HG03135 (cell line): ENCODE results near the gene C10orf90.

ENCODE experiments used
- ATAC-seq: cut with Tn5 transposase; IDR thresholded peaks from one replicate; pipeline ENCODE4 v1.9.1; 2021; ENCODE audit warnings: mild to moderate bottlenecking, moderate library complexity; ENCODE audit not compliant: unreplicated experiment

Gene C10orf90

DNA sequence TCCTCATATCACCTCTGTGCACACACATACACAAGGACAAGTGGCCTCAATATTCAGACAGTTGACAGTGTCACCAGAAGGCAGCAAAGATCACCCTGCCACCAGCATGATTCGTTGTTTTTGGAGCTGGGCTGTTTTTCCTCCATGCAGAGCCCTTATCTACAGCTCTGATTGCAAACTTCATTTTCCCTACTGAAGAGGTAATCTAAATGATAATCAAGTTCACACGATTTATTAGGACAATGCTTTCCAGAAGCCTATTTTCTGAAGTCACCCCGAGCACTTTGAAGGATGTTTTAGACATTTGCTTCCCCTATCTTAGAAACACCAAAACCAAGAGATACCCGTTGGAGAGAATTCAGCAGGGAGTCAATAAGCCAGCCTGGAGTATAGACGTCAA lies 236.3 kb downstream of the C10orf90 start:
- no peak for ATAC-seq

DNA sequence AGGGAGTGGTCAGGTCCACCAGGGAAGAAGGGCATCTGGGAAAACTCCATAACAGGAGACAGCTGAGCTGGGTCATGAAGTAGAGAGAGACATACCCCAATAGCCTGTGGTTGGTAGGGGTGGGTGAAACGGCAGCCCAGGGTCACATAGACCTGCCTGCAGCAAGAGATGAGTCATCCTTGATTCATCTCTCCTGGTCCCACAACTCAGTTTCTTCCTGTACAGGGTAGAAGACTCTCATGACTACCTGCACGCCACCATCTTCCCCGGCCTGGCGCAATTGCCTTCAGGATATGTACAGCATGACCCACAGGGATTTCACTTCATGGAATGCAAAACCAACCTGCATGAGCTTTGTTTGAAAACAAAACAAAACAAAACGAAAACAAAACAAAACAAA lies 237.1 kb downstream of the C10orf90 start:
- no peak for ATAC-seq

DNA sequence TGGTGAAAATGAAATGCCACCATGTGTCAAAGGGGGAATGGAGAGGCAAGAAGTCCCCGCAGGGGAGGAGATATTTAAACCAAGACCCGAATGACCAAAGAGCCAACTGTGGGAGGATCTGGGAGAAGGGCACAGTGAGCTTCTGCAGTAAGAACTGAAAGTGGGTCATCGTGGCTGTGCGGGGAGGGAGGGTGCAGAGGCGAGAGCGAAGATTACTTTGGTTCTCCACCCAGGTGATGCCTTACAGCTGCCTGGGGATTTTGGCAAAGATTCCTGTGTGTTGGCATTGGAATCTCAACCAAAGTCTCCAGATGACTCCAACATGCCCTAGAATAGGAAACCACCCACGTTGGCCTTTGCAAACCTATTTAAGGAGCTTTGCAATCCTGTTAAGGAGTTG lies 238.0 kb downstream of the C10orf90 start:
- ATAC-seq: no peak

DNA sequence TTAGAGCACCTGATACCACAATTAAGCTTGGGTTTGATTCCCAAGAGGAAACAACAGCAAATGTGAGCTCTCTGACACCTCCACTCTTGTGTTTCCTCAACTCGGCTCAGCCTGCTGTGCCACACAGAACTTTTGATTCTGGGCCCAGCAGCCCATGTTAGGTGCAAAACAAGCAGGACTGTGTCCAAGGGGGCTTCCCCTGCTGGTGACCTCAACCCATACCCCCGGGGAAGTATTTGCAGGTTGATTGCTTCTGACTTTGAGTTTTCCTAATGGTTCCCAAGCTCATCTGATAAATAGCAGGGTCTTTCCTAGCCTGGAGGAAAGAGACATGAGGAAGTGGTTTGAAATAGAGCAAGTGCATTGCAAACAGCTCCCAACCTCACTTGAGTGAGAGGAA lies 238.7 kb downstream of the C10orf90 start:
- ATAC-seq: no peak

DNA sequence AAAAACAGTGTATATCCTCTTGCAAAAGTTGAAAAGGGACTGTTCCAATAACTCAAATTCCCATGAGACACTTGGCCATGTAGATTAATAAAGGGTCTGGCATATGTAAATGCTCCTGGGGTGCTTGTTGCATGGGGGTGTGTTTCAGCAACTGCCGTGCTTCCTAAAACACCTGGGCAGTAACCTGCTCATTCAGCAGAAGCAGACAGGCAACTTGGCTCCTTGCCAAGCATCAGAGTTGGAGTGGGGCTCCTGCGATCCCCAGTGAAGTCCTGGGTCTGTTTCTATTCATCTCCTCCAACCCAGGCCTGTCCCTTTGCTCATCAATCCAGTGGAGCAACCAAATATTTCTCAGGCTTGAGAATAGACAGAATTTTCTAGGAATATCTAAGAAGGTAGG lies 240.0 kb downstream of the C10orf90 start:
- ATAC-seq: no peak

DNA sequence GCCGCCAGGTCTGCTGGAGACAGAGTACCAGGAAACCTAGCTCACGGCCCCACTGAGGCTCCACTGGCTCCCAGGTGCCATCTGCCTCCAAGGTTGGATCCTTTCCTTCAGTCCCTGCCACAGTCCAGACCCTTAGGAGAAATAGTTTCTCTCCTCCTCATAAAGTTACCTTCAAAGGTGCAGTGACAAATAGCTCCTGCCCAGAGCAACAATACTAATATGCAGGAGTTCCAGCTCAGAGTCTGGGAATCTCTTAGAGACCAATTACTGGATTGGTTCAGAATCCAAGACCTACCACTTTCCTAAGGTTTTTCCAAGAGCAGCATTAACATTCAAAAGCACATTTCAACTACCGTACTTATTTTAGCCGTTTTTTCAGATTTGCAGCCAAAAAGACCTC lies 241.2 kb downstream of the C10orf90 start:
- ATAC-seq: no peak

DNA sequence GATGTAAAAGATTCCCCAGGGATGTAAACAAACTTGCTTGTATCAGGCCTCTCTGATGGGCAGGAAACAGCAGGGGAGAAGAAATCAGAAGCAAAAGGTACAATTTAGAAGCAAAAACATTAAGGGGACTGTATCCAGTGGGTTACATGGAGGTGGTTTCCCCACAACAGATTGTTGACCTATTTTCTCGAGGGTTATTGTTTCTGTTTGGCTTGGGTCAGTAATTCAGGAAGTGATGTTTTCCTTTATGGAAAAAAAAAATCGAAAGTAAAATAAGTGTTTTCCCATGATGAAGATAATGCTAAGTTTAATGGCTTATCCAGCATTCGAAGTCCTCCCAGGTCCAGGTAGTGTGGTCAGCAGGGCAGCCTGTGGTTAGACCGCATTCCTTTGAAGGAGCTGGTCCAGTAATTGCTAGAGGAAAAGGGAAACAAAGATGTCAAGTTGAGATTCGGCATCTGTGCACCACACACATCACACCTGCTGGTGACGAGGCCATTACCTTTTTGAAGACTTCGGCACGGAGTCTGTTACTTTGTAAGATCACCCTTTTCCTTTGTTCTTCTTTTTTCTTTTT lies 244.9 kb downstream of the C10orf90 start:
- no peak for ATAC-seq

DNA sequence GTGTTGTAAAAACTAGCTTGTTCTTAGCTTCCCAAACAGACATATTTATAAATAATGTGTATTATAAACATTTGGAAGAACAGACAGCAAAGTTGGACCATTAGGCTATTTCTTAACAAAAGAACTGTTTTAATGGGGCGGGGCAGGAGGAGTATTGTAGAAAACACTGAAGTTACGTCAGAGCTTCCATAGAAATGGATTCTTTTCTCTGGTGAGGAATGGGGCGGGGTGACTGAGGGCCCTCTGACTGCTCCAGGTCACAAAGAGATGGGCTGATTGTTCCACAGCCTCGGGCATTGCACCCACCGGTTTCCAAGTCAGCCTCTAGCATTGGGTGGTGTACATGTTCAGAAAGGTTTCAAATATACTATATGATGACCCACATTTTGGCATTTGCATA lies 245.5 kb downstream of the C10orf90 start:
- ATAC-seq: no peak

DNA sequence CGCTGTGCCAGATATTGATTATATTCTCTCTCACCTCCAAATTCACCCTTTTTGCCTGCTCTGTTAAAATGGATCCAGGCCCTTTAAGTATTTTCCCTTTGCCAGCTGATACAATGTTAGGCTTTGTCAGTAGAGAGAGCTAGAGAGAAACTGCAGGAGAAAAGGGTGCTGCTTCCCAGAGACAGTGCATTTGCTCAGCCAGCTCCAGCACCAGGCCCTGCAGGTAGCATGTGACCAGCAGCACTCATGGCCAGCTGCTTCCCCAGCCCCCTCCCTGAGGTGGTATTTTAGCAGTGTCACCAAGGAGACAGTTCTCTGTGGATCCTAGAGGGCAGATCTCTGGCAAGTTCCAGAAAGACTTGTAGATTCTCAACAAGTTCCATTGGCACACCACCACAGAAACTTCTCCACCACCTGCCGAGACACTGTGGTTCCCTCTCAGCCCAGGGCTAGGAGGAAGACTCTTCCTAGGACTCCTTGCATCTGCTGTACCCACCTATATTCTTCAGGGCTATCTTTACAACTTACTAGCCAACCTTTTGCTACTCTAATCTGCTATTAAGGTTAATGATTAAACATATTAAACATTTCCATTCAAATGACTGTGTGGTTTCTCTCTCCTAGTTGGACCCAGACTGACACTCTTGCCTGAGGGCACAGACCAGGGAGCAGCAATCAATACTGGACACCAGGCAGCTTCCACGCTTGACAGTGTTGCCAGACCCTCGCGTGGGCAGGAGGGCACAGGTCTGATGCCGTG lies 246.6 kb downstream of the C10orf90 start:
- ATAC-seq: no peak

DNA sequence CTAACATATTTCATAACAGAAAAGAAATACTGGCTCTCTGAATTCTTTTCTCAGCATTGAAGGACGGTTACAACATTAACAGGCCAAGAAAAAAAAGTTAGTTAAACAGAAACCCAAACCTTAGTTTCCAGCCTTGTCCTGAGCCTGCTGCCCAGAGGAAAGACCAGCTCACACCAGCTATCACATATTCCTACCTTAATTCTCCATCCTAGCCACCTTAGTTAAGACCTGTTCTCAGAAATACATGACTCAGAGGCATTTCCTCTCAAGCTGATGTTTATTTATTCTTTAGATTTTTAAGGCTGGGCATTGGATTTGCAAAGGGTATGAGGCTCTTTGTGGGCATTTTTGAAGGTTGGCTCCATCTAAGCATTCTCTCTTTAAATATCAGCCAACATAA lies 247.9 kb downstream of the C10orf90 start:
- no peak for ATAC-seq

DNA sequence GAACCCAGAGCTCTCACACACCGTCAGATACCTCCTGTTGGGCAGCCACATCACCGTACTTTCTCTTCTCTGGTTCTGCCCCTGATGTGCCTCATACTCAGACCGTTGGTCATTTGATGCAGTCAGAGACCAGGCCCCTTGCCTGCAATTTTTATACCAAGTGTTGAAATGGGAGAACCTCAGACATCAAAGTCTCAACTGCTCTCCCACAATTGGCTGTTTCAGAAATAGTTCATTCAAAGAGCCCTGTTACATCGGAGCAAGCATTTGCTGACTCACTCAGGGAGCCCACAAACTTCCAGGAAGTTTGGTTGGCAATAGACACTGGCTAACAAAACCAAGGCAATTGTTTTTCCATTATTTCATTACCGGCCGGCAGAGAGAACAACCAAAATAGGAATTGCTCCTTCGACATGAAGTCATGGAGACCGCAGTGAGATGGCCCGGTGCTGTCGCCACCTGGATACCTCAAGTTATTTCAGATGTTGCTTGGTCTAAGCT lies 248.7 kb downstream of the C10orf90 start:
- no peak for ATAC-seq

DNA sequence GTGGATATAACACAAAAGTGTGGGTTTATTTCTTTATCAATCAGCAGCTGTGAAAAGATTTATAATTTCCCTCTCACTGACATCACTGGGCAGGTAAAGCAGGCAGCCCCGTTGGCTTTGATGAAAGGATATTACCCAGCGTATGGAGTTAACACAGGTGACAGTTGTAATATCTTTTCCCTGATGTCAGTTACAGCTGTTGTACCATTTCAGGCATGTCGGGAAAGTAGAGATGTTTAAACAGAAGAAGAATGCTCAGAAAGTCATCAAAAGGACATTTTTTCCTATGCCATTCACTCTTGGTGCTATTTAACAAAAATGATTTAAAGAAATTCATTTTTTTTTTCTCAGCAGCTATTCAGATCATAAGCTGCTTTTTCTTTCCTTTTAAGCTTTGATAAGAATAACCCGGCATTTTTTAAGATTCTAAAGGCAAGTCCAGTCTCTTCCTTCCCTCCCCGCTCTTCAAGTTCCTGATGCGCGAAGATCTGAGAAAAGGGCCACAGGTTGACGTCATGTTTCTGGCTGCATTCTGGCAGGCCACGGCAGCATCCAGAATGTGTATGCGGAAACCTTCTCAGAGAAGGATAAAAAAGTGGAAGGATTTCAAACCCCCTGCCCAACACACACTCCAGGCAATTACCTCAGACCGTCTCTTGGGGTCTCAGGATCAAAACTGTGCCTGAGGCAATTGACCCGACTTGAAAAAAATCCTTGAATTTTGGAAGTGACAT lies 249.8 kb downstream of the C10orf90 start:
- no peak for ATAC-seq

DNA sequence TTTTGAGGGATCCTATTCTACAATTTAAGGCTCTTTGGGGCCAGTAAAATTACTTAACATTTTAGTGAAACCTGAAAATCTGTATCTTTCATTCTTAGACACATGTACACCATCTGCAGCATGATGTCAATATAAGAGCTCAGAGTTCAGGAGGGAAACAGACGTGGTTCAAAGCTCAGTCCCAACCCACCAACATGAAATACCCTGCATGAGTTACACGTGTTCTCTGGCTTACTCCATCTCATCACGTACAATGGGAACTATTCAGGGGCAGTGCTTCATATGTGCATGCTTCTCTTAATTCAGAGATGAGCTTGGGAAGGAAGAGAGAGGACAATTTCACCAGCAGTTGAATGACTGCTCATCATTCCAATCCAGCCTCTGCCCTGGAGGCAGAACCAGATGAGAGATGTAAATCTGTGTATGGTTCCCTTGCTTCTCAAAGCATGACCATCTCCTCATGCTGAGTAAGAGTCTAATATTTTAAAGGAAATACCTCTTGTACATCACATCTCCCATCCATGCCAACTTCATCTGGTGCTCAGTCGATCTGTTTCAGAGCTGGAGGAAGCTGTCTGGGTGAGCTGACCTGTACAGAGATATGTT lies 253.2 kb downstream of the C10orf90 start:
- ATAC-seq: no peak

DNA sequence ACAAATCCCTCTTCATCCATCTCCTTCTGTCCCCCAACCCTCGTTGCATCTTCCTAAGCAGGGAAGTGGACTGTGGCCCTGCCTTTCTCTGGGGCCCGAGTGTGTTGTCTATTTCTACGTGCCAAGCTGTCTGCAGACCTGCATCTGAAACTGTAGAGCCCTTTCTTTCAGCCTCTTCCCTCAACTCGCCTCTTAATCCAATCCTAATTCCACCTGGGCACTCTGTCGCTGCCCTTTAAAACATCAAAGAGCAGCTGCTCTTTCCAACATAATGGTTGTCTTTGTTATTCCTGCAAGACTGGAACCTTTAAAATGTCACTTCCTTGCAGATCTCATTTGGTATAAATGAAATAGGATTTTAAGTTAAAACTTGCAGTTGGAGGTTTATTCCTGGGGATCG lies 260.7 kb downstream of the C10orf90 start:
- no peak for ATAC-seq

DNA sequence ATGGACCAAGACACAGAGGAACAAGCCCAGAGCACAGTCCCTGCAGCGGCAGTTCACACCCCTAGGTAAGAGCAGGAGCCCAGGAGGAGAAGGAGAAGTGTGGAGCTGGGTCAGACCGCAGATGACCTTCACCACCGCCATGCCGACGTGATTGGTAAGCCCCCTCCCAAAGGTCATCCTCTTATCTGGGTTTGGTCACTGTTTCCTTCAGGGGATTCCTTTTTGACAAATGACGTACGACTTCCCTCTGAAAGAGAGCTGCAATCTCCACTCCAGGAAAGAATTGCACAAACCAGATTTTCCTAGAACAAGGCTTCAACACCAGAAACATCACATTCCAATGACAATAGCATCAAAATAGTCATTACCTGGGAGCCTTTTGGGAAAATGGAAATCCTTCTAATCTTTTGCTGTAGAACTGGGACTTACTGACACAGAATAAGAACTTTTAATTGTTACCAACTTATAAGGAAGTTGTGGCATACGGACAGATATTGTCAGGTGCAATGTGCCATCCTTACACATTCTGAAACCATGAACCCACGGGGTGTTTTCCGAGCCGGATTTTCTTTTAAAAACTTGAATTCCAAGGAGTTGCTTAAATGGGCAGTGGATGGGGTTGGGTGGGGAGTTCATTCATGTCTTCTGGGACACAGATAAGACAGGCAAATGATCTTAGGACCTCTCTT lies 261.4 kb downstream of the C10orf90 start:
- no peak for ATAC-seq

DNA sequence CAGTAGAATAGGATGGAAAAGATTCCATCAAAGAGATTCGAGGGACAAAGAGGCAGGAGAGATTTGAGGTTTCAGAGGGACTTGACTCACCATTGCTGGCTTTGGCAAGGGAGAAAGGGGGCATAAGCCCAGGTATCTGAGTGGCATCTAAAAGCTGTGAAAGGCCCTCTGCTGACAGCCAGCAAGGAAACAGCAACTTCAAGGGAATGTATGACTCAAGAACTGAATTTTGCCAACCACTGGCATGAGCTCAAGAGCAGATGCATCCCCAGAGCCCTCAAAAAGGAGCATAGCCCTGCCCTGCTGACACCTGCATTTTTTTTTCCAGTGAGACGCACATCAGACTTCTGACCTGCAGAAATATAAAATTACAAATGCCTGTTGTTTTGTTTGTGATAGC lies 262.7 kb downstream of the C10orf90 start:
- no peak for ATAC-seq

DNA sequence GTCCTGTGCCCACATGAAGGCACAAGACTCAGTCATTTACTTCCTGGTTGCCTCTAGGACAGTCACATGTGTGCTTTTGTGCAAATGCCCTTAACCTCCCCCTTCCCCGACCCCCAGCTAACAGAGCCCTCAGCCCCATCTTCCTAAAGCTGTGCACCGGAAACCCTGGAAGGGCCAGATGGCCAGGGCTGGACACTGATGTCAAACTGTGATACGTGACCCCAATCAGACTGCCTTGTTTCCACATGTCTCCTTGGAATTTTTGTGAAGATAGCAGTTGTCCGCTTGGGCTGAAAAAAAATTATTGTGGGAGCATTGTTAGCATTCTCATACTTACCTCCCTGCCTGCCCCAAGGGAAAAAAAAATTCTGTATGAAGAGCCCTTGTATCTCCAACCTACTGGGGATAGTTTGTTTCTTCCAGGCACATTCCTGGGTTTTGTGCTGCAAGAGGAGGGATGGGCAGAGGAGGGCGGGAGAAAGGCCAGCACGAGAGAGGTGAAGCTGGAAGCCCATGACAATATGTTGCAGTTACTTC lies 265.2 kb downstream of the C10orf90 start:
- no peak for ATAC-seq

DNA sequence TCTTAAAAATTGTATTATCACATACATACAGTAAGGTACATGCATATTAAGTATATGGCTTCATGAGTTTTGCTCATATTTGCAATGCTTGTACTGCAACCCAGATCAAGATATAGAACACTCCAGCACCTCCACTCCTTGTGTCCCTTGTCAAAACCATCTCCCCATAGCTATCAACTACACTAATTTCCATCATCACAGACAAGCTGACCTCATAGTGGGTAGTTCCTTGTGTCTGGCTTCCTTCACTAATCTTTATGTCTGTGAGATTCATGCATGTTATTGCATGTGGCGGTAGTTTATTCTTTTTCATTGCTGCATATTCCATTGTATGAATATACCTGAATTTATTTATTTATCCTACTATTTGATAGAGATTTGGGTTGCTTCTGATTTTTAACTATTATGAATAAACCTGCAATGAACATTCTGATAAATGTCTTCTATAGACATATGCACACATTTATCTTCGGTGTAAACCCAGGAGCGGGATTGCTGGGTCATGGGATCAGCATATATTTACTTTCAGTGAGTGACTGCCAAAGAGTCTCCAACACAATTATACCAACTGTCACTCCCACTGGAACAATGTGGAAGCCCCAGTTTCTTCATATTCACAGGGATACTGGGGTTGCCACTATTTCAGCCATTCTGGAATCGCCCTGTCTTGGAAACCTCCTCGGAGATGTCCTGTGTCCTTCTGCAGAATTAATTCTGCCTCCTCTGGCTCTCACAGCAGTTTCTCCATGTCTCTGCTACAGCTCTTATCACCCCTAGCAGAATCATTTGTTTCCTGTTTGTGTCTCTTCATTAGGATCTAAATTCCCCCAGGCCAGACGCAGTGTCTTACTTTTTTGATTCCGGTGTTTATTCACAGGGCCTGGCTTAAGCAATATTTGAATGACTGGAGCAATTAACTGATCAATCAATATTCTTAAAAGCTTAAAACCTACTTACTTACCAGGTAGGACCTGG lies 267.5 kb downstream of the C10orf90 start:
- ATAC-seq: no peak

DNA sequence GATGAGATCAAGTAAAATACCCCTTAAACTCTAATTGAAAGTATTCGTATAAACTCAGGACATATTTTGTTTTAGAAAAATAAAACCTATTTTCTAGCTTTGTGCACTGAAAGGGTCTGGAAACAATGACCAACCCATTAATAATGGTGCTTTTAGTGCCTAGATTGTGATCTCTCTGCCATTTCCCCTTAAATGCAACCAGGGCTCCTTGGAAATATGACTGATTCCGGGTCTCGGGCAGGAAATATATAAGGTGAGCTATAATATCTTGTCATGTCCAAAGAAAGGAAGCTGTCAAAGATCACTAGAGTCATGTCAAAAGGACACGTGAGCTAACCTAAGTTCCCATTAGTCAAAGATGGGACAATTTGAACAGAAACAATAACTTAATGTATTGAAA lies 269.9 kb downstream of the C10orf90 start:
- no peak for ATAC-seq

DNA sequence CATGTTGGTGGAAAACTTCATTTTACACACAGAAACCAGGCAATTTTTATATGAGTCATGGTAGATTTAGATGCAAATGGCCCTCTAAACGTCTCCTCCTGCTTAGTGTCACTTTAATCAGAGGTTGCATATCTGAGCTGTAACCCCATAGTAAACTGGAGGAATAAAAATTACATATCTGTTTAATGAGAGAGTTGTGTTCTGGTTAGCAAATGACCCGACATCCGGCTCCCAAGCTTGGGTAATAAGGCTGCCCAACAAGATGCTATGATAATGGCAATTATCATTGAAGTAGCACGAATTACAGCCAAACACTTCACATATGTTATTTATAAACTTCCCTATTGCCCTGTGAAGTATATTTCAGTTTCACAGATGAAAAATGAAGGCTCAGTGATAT lies 271.6 kb downstream of the C10orf90 start:
- no peak for ATAC-seq
